GM08714 (cell line): ENCODE measurements around the gene ATL2.

ENCODE experiments used
- H3K4me3 ChIP-seq: fragments of 200-500 bp; sonication (Bioruptor generic); 2 replicates; pipeline ENCODE4 v1.5.1; 2014; ENCODE audit warnings: mild to moderate bottlenecking, low read length, inconsistent platforms
- ZNF274 ChIP-seq: IDR thresholded peaks from 2 replicates; pipeline ENCODE4 v1.6.1; 2012; ENCODE audit warnings: mild to moderate bottlenecking, low read depth, low read length

Gene ATL2

GRCh38 chr2:38376346-38377049 is 575 bp downstream of the ATL2 start:
- no peak for TF ChIP-seq ZNF274
- peak overlapping the region; percentile 89 for H3K4me3 ChIP-seq

DNA sequence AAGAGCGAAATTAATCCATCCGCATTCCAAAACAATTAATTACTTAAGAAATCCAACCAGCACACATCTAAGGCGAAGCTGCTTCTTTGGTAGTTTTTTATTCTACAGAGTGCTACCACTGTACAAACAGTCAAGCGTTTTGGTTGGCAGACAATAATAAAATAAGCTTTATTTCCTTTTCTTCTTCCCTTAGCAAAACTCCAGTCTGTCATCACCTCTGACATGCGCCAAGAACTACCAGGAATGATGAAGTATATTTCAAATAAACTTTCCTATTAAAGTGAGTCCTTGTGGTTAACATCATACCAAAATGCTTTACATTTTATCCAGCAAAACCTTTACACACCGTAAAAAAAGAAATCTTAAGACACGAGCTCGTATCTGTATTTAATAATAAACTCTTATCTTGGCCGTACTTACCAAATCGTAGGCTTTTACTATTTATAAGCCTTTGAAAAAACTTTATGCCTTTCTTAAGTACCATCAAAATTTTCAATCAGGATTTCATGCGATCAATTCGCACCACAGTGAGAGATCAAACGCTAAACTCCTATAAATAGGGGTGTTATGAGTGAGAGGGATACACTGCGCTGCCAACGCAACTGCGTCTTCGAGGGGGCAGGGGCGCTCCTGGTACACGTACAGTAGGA is 1.3 kb downstream of the ATL2 start:
- H3K4me3 ChIP-seq, result peak overlapping the region; percentile 89
- TF ChIP-seq ZNF274, result no peak

DNA sequence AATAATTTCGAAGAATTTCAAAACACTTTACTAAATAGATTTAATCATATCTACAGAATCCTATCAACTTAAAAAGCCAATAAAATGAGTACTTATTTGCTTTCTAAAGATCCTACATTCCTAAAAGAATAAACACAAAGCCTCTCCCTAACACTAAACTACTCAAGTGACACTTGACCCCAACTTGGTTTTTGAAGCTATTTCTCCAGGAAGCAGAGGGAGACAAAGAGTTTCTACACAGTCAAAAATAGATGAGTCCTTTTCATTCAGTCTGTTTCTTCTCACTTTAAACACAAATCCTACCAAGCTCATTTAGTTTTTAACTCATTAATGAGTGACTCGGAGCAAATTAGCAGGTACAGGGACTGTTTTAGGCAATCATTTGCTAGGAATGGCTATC is 2.1 kb downstream of the ATL2 start:
- H3K4me3 ChIP-seq, result no peak overlapping the region; the same call in 1 of the 2 replicates
- no peak for TF ChIP-seq ZNF274

- TF ChIP-seq ZNF274, result no peak
- H3K4me3 ChIP-seq, result no peak overlapping the region
Measured at GRCh38 chr2:38371235-38371634, 5.8 kb downstream of the ATL2 start.

DNA sequence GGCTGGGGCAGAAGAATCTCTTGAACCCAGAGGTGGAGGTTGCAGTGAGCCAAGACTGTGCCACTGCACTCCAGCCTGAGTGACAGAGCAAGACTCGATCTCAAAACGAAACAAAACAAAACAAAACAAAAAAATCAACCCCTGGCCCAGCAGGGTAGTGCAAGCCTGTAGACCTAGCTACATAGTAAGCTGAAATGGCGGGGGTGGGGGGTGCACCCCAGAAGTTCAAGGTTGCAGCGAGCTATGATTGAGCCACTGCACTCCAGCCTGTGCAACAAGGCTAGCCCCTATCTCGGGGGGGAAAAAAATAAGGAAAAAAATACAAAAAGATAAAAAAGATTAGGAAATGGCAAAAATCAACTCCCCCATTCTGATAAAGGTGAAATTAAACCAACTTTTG is 6.4 kb downstream of the ATL2 start:
- H3K4me3 ChIP-seq, result no peak overlapping the region
- no peak for TF ChIP-seq ZNF274

DNA sequence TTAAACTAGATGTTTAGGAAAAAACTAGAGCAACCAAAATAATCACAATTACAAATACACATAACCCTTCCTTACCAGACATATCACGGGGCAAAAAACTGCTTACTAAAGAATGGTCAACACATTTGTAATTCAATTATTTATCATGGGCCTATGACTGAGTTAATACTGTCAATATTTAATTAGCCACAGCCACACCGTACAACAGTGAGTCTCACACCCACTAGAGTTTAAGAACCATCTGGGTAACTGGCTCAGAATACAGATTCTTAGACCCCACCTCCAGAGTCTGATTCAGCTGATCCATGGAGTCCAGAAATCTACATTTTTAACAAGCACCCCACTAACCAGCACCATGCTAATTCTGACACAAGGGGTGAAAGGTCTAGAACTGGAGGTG is 14.8 kb downstream of the ATL2 start:
- TF ChIP-seq ZNF274, result no peak

GRCh38 chr2:38360177-38360576 is 16.9 kb downstream of the ATL2 start:
- no peak for TF ChIP-seq ZNF274
- no peak overlapping the region for H3K4me3 ChIP-seq

More for the DNA sequence above, 14.8 kb downstream of the ATL2 start:
- H3K4me3 ChIP-seq, result no peak overlapping the region

GRCh38 chr2:38353402-38353801 is 23.7 kb downstream of the ATL2 start:
- TF ChIP-seq ZNF274, result no peak
- H3K4me3 ChIP-seq, result no peak overlapping the region

- H3K4me3 ChIP-seq, result no peak overlapping the region
- TF ChIP-seq ZNF274, result no peak
Measured at GRCh38 chr2:38352336-38352735, 24.7 kb downstream of the ATL2 start.

GRCh38 chr2:38345323-38346038 is 31.6 kb downstream of the ATL2 start:
- no peak overlapping the region for H3K4me3 ChIP-seq
- no peak for TF ChIP-seq ZNF274

DNA sequence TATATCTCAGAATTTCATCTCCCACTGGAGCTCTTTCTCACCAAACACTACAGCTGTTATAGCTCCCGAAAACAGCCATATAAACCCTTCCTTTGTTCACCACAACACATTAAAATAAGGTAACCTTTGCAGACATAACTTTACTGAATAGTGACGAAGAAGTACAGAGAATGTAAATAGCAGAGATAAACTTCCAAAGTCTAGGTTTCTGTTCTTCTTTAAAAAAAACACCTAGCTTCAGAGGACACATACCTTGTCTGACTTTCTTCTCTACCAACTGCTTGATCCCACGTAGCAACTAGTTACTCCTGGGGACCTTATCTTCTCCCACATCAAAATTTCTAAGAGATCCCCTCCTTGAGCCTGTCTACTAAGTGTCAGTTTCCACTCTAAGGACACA is 32.3 kb downstream of the ATL2 start:
- TF ChIP-seq ZNF274, result no peak
- no peak overlapping the region for H3K4me3 ChIP-seq

DNA sequence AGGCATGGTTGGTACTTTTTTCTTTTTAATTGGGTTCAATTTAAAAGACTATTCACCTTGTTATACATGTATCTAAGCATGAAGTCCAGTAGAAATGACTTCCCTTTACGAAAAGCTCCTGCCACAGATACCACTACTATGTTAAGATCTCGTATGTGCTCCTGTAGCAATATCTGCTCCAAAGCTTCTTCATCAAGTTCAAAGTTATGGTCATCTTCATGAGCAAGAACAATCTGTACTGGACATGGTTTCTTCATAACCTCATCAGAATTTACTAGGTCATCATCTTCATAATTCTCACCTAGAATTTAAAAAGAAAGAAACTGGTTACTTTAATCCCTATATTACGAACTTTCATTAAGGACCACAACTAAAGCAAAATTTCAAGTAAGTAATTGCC is 33.9 kb downstream of the ATL2 start:
- H3K4me3 ChIP-seq, result no peak overlapping the region
- TF ChIP-seq ZNF274, result no peak

DNA sequence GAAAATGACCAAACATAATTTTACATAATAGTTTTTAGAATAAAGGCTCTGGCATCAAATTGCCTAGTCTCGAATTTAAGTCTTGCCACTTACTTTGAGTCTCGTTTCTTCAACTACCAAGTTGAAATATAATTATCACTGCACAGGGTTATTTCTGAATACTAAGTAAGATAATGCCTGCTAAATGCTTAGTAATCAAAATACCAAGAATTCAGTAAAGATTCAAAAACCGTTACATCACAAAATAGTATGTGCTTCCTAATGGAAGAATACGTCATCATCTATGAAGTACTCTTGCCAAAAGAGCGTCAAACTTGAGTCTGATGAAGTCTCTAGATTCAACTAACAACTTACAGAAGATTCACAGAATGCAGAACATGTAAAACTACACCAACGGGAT is 40.5 kb downstream of the ATL2 start:
- H3K4me3 ChIP-seq, result no peak overlapping the region

DNA sequence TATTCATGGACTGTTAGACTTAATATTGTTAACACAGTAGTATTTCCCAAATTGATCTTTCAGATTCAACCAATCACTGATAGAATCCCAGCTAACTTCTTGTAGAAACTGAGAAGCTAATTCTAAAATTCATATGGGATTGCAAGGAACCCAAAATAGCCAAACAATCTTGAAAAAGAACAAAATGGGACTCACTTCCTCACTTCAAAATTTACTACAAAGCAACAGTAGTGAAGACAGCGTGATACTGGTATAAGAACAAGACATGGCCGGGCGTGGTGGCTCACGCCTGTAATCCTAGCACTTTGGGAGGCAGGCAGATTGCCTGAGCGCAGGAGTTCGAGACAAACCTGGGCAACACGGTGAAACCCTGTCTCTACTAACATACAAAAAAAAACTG is 46.3 kb downstream of the ATL2 start:
- no peak for TF ChIP-seq ZNF274
- H3K4me3 ChIP-seq, result no peak overlapping the region

More for the DNA sequence above, 40.5 kb downstream of the ATL2 start:
- TF ChIP-seq ZNF274, result no peak

DNA sequence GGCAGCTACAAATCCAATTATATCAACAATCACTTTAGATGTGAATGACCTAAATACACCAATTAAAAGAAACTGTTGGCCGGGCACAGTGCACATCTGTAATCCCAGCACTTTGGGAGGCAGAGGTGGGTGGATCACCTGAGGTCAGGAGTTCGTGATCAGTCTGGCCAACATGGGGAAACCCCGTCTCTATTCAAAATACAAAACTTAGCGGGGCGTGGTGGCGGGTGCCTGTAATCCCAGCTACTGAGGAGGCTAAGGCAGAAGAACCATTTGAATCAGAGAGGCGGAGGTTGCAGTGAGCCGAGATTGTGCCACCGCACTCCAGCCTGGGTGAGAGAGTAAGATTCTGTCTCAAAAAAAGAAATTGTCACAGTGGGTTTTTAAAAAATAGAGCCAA is 49.5 kb downstream of the ATL2 start:
- no peak for TF ChIP-seq ZNF274
- H3K4me3 ChIP-seq, result no peak overlapping the region
